Measurements from ENCODE around the gene LIMK2.
"Not testable (repeated sequence)": the region's sequence is repeated elsewhere in the genome, so short reads cannot be mapped to it uniquely, and the experiment has no call there.

Gene LIMK2

GRCh38 chr22:31223786-31224191 is 11.7 kb downstream of the LIMK2 start:
- POLR2A ChIA-PET: interaction anchor here (0.8 to 1.7 kb wide), 2 partner anchors 11 to 64 kb away, joined by 4 to 7 read pairs; partner anchors contain the start of gene RNF185
- CTCF ChIA-PET: interaction anchor here (0.9 to 4.8 kb wide), 3 partner anchors 11 to 117 kb away, joined by 3 to 19 read pairs (median 4); partner anchors contain the start of genes LIMK2 and SELENOM
- TF ChIP-seq HDGF (IDR thresholded peaks at IDR 0.05; ENCODE audit: borderline replicate concordance) (no peak), BHLHE40 (IDR thresholded peaks at IDR 0.05; ENCODE audit: borderline replicate concordance) (no peak), SP1 (IDR thresholded peaks at IDR 0.05) (no peak), CTBP1 (IDR thresholded peaks at IDR 0.05; ENCODE audit: borderline replicate concordance) (no peak), TARDBP (IDR thresholded peaks at IDR 0.05) (no peak), FOXK2 (IDR thresholded peaks at IDR 0.05) (no peak), ZNF384 (IDR thresholded peaks at IDR 0.05) (no peak), FOXM1 (IDR thresholded peaks at IDR 0.05; ENCODE audit: borderline replicate concordance) (no peak)
- no peak for DNase-seq (ENCODE audit: extremely low spot score)

- CTCF ChIA-PET: interaction anchor here (1.6 to 4.8 kb wide), 3 partner anchors 12 to 117 kb away, joined by 3 to 19 read pairs (median 5); partner anchors contain the start of genes LIMK2 and SELENOM
- POLR2A ChIA-PET: interaction anchor here (0.8 to 1.7 kb wide), 2 partner anchors 12 to 65 kb away, joined by 4 to 7 read pairs; partner anchors contain the start of gene RNF185
- DNase-seq (ENCODE audit: extremely low spot score): not testable (repeated sequence)
Measured at GRCh38 chr22:31224691-31225090, 12.6 kb downstream of the LIMK2 start.

GRCh38 chr22:31227186-31227585 is 15.1 kb downstream of the LIMK2 start:
- TF ChIP-seq FOXM1 (IDR thresholded peaks at IDR 0.05; ENCODE audit: borderline replicate concordance): no peak
- no peak for TF ChIP-seq PKNOX1 (IDR thresholded peaks at IDR 0.05)
- no peak for TF ChIP-seq NFRKB (IDR thresholded peaks at IDR 0.05)
- no peak for TF ChIP-seq SUZ12 (IDR thresholded peaks at IDR 0.05)
- no peak for TF ChIP-seq ARNT (IDR thresholded peaks at IDR 0.05)
- no peak for TF ChIP-seq TARDBP (IDR thresholded peaks at IDR 0.05)
- TF ChIP-seq ZNF384 (IDR thresholded peaks at IDR 0.05): no peak
- no peak for TF ChIP-seq SP1 (IDR thresholded peaks at IDR 0.05)
- TF ChIP-seq BHLHE40 (IDR thresholded peaks at IDR 0.05; ENCODE audit: borderline replicate concordance): no peak
- no peak for TF ChIP-seq FOXK2 (IDR thresholded peaks at IDR 0.05)
- no peak for TF ChIP-seq HDGF (IDR thresholded peaks at IDR 0.05; ENCODE audit: borderline replicate concordance)
- no peak for TF ChIP-seq LEF1 (IDR thresholded peaks at IDR 0.05; ENCODE audit: borderline replicate concordance)
- TF ChIP-seq L3MBTL2 (conservative IDR thresholded peaks at IDR 0.05): no peak
- TF ChIP-seq ELF4 (IDR thresholded peaks at IDR 0.05): no peak
- TF ChIP-seq CTBP1 (IDR thresholded peaks at IDR 0.05; ENCODE audit: borderline replicate concordance): no peak
- TF ChIP-seq FOXA1 (IDR thresholded peaks at IDR 0.05): no peak
- POLR2A ChIA-PET: no interaction called here

GRCh38 chr22:31229402-31230079 is 17.4 kb downstream of the LIMK2 start:
- CTCF ChIA-PET: interaction anchor here (0.9 to 1.4 kb wide), 3 partner anchors 12 to 43 kb away, joined by 3 to 6 read pairs (median 3); no protein-coding TSS in a partner anchor
- DNase-seq (ENCODE audit: extremely low spot score): no peak
- POLR2A ChIA-PET: interaction anchor here (0.8 to 1.3 kb wide), 3 partner anchors 9 to 19 kb away, joined by 3 read pairs; no protein-coding TSS in a partner anchor
- TF ChIP-seq ELF4 (IDR thresholded peaks at IDR 0.05): no peak
- no peak for TF ChIP-seq CTBP1 (IDR thresholded peaks at IDR 0.05; ENCODE audit: borderline replicate concordance)

More at GRCh38 chr22:31227186-31227585, 15.1 kb downstream of the LIMK2 start:
- CTCF ChIA-PET: interaction anchor here (1.1 to 4.8 kb wide), 2 partner anchors 9 to 15 kb away, joined by 3 to 19 read pairs; partner anchors contain the start of gene LIMK2
- DNase-seq (ENCODE audit: extremely low spot score): no peak

GRCh38 chr22:31230155-31230870 is 18.2 kb downstream of the LIMK2 start:
- DNase-seq (ENCODE audit: extremely low spot score): no peak
- no peak for TF ChIP-seq BHLHE40 (IDR thresholded peaks at IDR 0.05; ENCODE audit: borderline replicate concordance)
- TF ChIP-seq FOXM1 (IDR thresholded peaks at IDR 0.05; ENCODE audit: borderline replicate concordance): no peak
- TF ChIP-seq PKNOX1 (IDR thresholded peaks at IDR 0.05): no peak
- TF ChIP-seq ZNF384 (IDR thresholded peaks at IDR 0.05): no peak
- TF ChIP-seq L3MBTL2 (conservative IDR thresholded peaks at IDR 0.05): no peak
- no peak for TF ChIP-seq FOXA1 (IDR thresholded peaks at IDR 0.05)
- TF ChIP-seq TARDBP (IDR thresholded peaks at IDR 0.05): no peak
- no peak for TF ChIP-seq ELF4 (IDR thresholded peaks at IDR 0.05)
- TF ChIP-seq FOXK2 (IDR thresholded peaks at IDR 0.05): no peak
- TF ChIP-seq ARNT (IDR thresholded peaks at IDR 0.05): no peak
- no peak for TF ChIP-seq CTBP1 (IDR thresholded peaks at IDR 0.05; ENCODE audit: borderline replicate concordance)
- CTCF ChIA-PET: interaction anchor here (0.6 to 1.4 kb wide), 7 partner anchors 11 to 398 kb away, joined by 3 to 6 read pairs (median 3); partner anchors contain the start of gene LIMK2
- POLR2A ChIA-PET: interaction anchor here (0.8 to 1.3 kb wide), 3 partner anchors 9 to 18 kb away, joined by 3 read pairs; no protein-coding TSS in a partner anchor

- POLR2A ChIA-PET: interaction anchor here (1.3 kb wide), 2 partner anchors 11 to 17 kb away, joined by 3 read pairs; no protein-coding TSS in a partner anchor
- CTCF ChIA-PET: interaction anchor here (0.6 to 1.4 kb wide), 7 partner anchors 12 to 399 kb away, joined by 3 to 6 read pairs (median 3); partner anchors contain the start of gene LIMK2
- DNase-seq (ENCODE audit: extremely low spot score): peak; percentile 72
- no peak for TF ChIP-seq PKNOX1 (IDR thresholded peaks at IDR 0.05)
- no peak for TF ChIP-seq TARDBP (IDR thresholded peaks at IDR 0.05)
- no peak for TF ChIP-seq NFRKB (IDR thresholded peaks at IDR 0.05)
- TF ChIP-seq ZNF384 (IDR thresholded peaks at IDR 0.05): no peak
- TF ChIP-seq SP1 (IDR thresholded peaks at IDR 0.05): no peak
- no peak for TF ChIP-seq CTBP1 (IDR thresholded peaks at IDR 0.05; ENCODE audit: borderline replicate concordance)
- TF ChIP-seq HDGF (IDR thresholded peaks at IDR 0.05; ENCODE audit: borderline replicate concordance): no peak
- TF ChIP-seq FOXA1 (IDR thresholded peaks at IDR 0.05): no peak
- TF ChIP-seq ARNT (IDR thresholded peaks at IDR 0.05): no peak
- TF ChIP-seq BHLHE40 (IDR thresholded peaks at IDR 0.05; ENCODE audit: borderline replicate concordance): no peak
- TF ChIP-seq SUZ12 (IDR thresholded peaks at IDR 0.05): no peak
- TF ChIP-seq ELF4 (IDR thresholded peaks at IDR 0.05): no peak
- TF ChIP-seq FOXM1 (IDR thresholded peaks at IDR 0.05; ENCODE audit: borderline replicate concordance): no peak
- no peak for TF ChIP-seq LEF1 (IDR thresholded peaks at IDR 0.05; ENCODE audit: borderline replicate concordance)
- TF ChIP-seq L3MBTL2 (conservative IDR thresholded peaks at IDR 0.05): no peak
- no peak for TF ChIP-seq FOXK2 (IDR thresholded peaks at IDR 0.05)
Measured at GRCh38 chr22:31230871-31231621, 18.9 kb downstream of the LIMK2 start.
